Stimulated activated CD4-positive, alpha-beta T cell treated with anti-CD3 and anti-CD28 coated beads, Interleukin-1b, Interleukin-23, amount 100 ng/mL, for 1 hour (primary cell): ENCODE measurements around the gene NKPD1.

Experiments used
- DNase-seq, 2 donors: peaks; one replicate each; pipeline ENCODE4 v3.0.0-alpha.2; 2020; ENCODE audit warnings: low read depth in 2 of 2

Gene NKPD1

DNA sequence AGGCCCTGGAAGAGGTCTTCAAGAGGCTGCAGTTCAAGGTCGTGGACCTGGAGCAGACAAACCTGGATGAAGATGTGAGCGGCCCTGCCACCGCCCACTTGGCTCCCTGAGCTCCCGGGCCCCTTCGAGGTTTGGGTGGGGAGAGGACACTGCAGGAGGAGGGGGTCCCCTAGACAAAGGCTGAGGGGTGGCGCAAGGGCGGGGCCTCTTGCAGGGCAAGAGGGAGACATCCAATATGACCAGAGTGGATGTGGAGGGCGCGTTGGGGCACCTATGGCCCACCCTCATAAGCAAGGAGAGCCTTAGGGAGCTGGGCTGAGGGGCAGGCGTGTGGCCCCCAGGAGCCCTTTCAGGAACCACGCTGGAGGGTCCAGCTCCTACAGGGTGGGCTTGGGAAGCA is 20.2 kb downstream of the NKPD1 start:
- DNase-seq: no peak

DNA sequence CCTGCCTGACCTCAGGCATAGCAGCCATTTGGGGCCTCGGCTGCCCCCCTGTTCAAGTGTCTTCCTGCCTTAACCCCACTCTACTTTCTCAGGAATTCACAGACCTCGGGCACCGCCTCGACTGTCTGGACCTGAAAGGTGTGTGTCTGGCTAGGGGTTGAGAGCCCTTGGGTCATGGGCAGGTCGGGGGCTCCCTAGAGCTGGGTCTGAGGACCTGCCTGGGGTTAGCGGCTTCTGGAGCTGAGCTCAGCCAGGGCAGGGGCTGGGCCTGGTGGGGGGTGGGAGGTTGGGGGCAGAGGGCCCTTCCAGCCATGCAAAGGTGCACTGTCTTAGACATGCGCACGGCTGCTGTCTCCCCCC is 20.7 kb downstream of the NKPD1 start:
- DNase-seq: no peak

DNA sequence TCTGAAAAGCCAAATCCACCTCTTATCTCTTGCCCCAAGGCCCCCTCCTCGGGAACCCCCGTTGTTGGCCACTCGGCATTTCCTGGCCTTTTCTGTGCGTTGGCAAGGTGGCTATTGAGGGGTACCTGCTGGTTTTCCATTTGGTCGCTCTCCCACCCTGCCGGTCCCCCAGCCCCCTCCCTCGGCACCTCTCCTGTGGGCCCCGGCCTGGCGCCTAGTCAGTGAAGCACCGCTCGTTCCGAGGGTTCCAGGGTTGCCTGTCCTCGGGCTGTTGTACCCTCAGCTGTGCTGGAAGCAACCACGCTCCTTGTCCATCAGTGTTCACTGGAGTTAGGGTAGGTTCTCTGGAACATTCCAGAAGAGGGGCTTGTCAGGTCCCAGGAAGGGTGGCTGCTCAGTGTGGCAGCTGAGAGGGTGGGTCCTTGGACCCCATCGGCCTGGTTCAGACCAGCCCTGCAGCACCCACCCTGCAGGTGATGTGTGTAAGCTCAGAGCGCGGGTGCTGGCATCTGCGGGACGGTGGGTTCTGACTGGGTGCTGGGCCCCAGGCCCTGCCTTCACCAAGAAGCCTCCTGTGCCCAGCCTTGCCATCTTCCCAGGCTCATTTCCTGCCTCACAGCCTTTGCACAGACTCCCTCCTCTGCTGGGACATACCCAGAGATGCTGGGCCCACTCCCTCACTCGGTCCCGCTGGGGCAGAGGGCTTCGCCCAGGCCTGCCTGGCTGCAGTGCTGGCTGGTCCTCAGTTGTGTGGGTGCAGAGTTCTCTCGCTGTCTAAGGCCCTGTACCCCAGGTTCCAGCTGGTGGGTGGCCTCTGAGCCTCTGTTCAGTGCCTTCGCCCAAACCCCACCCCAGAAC is 21.3 kb downstream of the NKPD1 start:
- no peak for DNase-seq

DNA sequence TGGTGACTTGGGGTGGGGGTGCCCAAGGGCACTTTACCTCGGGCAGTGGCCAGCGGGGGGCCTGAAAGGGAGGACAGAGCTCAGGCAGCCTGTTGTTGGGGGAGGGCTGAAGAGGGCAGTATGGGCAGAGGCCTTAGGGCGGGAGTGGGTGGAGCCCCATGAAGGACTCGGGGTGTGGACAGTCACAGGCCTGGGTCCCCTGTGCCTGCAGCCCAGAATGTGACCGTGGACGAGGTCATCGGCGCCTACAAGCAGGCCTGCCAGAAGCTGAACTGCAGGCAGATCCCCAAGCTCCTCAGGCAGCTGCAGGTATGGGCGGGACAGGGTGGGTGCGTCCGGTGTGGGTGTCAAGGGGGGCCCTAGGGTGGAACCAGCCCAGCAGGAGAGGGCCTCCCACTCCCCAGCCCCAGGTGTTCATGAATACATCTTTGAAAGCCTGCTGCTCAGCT is 22.5 kb downstream of the NKPD1 start:
- DNase-seq: no peak

DNA sequence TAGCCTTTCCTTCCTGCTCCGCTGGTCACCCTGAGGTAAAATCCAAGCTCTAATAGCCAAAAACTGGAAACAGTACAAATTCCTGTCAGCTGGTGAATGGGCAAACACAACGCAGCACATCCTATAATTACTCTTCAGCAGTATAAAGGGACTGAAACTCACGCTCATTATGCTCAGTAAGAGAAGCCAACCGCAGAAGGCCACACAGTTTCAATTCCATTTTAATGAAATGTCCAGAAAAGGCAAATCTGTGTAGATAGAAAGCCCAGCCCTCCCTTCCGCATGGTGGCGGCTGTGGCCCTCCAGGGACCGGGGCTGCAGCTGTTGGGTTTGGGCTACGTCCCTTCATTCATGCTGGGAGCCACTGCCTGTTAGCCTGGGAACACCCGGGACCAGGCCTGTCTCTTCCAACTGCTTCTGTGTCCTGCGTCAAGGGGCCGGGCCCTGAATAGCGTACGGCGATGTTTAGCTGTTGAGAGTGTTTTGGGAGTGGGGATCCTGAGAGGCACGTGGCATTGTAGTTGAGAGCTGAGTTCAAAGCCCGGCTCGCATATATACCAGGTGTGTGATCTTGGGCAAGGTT is 23.5 kb downstream of the NKPD1 start:
- no peak for DNase-seq

DNA sequence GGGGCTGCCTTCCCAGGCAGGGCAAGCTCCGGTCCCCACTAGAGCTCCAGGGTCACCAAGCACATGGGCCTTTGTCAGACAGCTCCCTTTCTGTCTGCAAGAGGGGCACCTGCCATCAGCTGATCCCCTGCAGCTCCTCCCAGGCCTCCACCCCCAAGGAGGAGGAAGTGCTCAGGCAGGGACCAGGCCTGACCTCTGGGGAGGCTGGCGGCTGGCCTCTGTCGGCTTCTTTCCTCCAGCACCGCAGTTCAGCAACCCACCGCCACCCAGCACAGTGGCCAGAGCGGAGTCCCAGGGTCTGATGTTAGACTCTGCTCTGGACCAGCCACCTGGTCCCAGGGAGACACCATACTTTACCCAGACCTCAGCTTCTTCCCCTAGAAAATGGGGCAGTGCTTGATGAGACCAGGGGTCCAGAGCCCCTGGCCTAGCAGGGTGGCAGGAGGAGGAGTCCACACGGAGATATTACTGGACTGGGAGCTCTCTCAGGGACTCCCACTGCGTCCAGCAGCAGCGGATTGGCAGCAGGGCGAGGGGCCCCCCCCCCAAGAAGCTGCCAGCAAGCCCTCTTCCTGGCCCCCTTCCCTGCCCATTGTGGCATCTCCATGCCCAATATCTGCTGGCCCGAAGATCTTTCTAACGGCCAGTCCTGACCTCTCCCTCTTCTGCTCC is 24.1 kb downstream of the NKPD1 start:
- no peak for DNase-seq

DNA sequence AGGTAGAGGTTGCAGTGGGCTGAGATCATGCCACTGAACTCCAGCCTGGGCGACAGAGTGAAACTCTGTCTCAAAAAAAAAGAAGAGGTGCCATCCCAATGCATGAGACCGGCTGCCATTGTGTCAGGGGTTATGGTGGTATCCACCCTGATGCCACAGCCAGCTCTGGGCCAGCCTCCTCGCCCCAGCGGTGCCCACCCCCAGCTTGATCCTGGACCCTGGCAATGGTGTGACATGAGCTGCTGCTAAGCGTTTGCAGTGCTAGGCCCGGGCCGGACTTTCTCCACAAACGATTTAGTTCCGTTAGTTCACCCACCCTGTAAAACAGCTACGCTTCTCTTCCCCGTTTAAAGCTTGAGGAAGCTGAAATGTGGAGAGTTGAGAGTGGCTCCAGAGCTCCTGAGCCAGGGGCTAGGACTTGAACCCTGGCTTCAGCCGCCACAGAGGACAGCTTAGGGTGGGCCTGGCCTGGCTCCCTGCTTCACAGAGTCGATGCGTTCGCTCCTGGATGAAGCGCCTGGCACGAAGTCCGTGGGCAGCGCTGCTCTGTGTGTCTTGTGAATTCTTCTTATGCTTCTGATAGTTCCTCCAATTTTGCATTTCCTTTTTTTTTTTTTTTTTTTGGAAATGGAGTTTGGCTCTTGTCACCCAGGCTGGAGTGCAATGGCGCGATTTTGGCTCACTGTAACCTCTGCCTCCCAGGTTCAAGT is 25.5 kb downstream of the NKPD1 start:
- DNase-seq: no peak

DNA sequence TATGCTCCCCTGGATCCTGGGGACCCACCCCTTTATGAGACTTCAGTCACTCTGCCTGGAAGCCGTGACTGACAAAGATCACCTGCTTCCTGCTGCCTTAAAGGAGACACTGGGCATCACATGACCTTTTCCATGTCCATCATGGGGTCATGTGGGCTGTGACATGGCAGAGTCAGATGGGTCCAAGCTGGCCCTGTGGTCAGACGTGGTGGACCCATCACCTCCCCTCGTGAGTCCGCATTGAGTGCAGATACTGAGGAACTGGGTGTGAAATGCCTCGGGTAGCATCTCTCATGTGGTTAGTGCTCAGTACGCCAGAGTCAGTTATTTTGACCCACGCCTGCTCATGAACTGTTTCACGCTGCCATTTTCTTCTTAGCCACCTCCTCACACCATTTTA is 27.1 kb downstream of the NKPD1 start:
- no peak for DNase-seq

DNA sequence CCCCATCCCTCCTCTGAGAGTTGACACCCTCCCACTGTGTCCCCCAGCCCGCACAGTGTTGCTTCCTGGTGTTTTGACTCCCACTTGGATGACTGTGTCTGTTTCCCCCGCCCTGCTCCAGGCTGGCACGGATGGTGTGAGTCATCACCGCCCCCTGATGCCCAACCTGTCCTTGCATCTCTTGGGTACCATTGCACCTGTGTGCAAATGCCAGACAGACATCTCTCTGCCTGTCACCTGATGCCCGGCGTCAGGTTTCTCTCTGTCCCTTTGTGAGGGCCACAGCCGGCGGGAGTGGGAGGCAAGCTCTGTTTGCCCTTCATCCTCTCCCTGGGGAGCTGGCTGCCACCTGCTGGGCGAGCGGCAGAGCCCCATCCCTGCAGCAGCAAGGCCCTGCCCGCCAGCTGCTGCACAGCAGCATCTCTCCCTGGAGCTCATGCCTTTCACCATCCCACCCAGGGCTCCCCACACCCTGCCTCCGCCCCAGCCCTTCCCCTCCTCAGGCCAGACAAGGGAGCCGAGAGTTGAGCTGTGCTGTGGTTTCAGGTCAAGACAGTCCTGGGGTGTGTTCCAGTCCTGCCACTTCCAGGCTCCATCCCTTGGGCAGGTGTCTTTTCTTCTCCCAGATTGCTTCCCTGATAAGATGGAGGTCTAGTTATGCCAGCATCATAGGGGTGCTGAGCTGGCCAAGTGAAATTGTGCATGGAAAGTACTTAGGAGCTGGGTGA is 29.7 kb downstream of the NKPD1 start:
- no peak for DNase-seq

DNA sequence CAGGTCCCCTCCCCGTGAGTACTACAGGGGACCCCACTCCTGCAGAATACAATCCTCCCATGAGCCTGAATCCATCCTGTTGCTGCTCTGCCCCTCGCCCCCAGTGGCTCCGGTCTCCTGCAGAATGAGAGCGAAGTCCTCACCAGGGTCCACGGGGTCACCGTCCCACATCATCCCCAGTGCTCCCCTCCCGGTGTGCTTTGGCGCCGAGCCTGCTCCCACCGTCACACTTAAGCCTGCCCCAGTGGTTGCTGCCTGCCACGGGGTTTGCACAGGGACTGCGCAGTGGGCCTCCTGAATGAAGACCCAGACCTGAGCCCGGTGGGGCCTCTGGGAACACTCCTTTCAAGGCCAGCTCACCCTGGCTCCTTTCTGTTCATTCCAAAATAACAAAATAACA is 30.5 kb downstream of the NKPD1 start:
- no peak for DNase-seq

DNA sequence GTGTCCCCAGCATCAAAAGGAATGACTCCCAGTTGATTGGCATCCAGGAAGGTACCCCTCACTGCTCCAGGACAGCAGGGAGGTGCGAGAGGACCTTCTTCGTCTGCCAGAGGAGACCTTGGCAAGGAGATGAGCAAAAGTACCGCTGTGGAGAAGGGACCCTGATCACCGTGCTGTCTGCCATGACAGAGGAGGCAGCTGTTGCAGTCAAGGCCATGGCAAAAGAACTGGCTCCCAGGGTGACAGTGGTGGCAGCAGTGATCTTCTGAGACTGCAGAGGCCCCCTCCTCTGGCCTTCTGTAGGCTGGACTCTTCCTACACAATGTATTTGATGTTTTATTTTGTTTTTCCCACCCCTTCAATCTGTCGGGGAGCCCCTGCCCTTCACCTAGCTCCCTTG is 32.0 kb downstream of the NKPD1 start:
- DNase-seq: no peak

DNA sequence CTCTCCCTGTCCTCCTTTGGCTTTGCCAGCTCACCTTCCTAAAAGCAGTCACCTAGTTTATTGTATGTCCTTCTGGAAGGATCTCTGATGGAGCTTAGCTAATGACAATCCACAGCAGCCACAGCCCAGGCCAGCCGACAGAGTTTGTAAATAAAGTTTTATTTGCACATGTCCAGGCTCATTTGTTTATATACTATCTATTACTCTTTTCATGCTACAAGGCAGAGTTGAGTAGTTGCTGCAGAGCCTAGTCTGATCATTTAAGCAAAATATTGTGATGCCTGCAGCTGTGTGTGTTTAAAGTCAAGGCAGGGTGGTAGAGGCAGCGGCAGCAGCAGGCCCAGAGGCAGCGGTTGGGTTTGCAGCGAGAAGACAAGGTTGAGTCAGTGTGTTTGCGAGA is 32.6 kb downstream of the NKPD1 start:
- DNase-seq: no peak

DNA sequence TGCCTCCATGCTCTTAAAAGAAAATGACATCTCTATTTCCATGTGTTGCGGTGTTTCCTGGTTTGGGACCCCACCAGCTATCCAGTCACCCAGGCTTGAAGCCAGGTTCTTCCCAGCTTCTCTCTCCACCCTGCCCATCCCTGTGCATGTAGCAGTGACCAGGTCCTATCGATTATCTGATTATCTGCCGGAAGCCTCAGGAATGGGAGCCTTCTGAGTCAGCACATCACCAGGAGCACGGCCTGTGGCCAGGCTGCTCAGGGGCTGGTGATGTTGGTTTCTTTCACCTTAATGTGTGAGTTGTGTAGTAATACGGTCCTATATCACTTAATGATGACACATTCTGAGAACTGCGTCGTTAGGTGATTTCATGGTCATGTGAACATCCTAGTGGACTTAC is 34.1 kb downstream of the NKPD1 start:
- DNase-seq: no peak

DNA sequence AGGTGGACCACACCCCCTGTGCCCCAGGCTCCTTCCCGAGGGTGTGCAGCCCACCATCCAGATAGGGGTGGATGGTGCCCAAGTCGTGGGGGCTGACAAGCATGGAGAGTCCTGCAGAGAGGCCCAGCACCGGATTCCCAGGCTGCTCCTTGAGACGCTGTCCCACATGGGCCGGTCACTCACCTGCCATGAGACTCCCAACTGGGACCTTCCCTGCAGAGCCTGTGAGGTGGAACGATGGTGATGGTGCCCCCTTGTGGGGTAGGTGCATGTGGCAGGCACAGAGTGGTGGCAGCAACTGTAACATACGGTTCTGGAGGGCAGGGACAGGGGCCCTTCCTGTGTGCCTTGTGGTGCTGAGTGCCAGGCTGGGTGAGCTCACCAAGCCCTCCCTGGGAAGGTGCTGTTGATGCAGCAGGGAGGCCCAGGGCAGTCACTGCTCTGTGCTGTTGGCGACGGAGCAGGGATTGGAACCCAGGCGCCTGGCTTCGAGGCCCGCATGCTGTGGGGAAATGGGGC is 34.7 kb downstream of the NKPD1 start:
- peak; percentile 15 to 53 for DNase-seq

DNA sequence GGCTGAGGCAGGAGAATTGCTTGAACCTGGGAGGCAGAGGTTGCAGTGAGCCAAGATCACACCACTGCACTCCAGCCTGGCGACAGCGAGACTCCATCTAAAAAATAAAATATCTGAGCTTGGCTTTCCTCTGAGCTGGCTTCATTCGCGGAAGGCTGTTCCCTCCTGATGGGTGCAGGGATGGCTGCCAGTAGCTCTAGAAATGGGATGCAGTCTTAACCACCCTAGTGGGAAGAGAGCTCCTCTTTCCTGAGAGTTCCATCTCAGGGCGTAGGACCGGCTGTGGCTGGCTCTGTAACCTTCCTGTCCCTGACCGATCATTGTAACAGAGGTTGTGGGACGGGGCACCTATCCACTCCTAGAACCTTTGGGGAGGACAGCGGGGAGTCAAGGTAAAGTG is 35.4 kb downstream of the NKPD1 start:
- DNase-seq: no peak

DNA sequence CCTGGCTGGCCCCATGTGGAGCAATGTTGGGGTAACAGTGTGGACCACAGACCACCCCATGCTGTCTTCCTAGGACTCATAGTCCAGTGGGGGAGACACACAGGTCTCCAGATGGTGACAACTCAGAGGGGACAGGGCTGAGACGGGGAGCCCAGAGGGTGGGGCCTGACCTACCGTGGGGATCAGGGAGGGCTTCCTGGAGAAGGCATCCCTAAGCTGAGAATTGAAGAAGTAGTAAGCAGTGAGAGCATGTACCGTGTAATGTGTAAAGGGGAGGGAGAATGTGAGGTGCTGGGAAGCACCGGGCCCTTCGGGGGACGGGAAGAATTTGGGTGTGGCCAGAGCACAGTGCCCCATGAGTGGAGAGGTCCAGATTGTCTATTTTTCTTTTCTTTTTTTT is 36.8 kb downstream of the NKPD1 start:
- DNase-seq: no peak

DNA sequence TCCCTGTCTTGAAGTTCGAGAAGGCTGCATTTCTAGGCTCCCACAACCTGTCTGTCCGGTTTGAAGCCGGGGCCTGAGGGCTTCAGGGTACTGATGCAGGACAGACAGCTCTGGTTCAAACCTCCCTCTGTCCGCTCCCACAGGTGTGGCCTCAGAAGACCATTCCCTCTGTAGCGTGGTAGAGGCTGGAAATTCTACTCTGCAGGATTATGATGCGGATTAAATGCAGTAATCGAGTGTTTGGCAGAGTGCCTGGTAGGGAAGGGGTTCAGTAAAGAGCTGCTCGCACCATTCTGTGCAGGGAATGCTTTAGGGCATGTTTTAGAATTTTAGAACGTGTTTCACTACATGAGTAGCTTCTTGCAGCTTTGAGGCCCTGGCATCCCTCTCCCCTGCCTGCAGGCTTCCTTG is 37.3 kb downstream of the NKPD1 start:
- DNase-seq: no peak

DNA sequence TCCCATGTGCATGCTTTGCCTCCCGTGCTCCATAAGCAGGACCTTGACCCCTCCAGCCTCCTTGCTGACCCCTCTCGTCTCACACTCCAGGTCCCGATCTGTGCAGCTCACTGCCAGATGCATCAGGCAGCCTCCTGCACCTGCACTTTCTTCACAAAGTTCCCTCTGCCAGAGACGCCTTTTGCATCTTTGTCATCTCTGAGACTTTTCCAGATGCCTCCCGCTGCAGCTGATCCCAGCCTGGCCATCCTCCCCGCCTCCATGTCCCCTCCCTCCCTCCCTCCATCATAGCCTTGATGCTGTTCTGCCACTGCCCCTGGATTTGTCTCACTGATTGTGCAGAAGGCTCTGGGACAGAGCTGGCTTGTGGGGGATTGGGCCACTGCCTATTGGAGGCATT is 38.0 kb downstream of the NKPD1 start:
- no peak for DNase-seq

DNA sequence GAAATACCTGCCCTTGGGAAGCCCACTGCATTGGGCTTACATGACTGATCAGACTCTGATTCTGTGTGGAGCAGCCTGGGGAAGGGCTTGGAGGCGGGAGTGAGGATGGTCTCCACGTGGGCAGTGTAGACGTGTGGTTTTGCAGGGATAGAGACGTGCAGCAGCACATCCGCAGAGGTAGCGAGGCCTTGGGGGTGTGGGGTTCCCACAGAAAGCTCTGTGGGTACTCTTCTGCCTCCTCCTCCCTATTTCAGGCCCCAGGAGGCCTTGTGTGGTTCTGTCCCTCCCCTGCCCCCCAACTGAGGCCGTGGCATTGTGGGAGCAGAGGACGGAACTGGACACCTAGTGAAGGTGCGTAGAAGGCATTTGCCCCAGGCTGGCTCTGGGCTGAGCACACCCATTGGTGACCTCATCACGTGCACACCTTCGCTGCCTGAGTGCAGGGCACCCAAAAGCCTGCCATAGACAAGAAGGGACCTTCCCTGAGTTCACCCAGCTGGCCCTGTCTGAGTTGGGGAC is 38.9 kb downstream of the NKPD1 start:
- DNase-seq: no peak

DNA sequence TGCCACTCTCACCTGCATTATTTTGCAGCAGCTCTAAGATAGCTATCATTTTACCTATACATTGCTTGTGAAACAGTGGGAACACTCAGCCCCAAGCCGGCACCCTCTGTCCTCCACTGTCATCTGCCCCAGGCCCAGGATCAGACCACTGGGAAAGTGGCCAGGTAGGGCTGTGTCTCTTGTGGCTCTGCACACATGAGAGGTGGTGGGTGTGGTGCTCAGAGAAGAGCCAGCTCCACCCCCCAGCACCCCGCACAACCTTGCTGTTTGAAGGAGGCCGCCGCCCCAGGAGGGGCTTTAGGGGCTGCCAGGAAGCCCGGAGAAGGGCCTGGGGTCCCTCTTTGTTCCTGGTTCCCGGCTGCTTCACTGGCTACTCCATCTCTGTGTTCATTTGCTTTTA is 41.2 kb downstream of the NKPD1 start:
- no peak for DNase-seq
